ENCODE data around the gene CLCNKB.
A peak's percentile ranks its signal among the peaks of the same experiment; 100 is the strongest.
"Not testable (repeated sequence)": the region's sequence is repeated elsewhere in the genome, so short reads cannot be mapped to it uniquely, and the experiment has no call there.

The CLCNKB gene

GRCh38 chr1:16048573-16049189 is 5.1 kb downstream of the CLCNKB start:
- peak in 1 of 2 donors; percentile 57 for DNase-seq (ENCODE audit: low read depth in 2 of 2)
- H3K4me3 ChIP-seq (replicated peaks in 1 of 2; ENCODE audit: low read depth in 2 of 2, low read length in 2 of 2): peak overlapping the region; percentile 24 to 35
- TF ChIP-seq CTCF (IDR thresholded peaks at IDR 0.05; ENCODE audit: low read depth, low read length): no peak

- TF ChIP-seq CTCF (IDR thresholded peaks at IDR 0.05; ENCODE audit: low read depth, low read length): no peak
- DNase-seq (ENCODE audit: low read depth in 2 of 2): no peak
- H3K4me3 ChIP-seq (replicated peaks in 1 of 2; ENCODE audit: low read depth in 2 of 2, low read length in 2 of 2): no peak overlapping the region
Observed at GRCh38 chr1:16050328-16050727, 6.7 kb downstream of the CLCNKB start.

GRCh38 chr1:16051039-16051438 is 7.5 kb downstream of the CLCNKB start:
- DNase-seq (ENCODE audit: low read depth in 2 of 2): no peak
- no peak overlapping the region for H3K4me3 ChIP-seq (replicated peaks in 1 of 2; ENCODE audit: low read depth in 2 of 2, low read length in 2 of 2)
- TF ChIP-seq CTCF (IDR thresholded peaks at IDR 0.05; ENCODE audit: low read depth, low read length): no peak

GRCh38 chr1:16051949-16052348 is 8.4 kb downstream of the CLCNKB start:
- H3K4me3 ChIP-seq (replicated peaks in 1 of 2; ENCODE audit: low read depth in 2 of 2, low read length in 2 of 2); DNase-seq (ENCODE audit: low read depth in 2 of 2): not testable (repeated sequence)

- DNase-seq (ENCODE audit: low read depth in 2 of 2): no peak
- no peak overlapping the region for H3K4me3 ChIP-seq (replicated peaks in 1 of 2; ENCODE audit: low read depth in 2 of 2, low read length in 2 of 2)
- TF ChIP-seq CTCF (IDR thresholded peaks at IDR 0.05; ENCODE audit: low read depth, low read length): no peak
Observed at GRCh38 chr1:16053781-16054502, 10.4 kb downstream of the CLCNKB start.

GRCh38 chr1:16054598-16055540 is 11.3 kb downstream of the CLCNKB start:
- TF ChIP-seq CTCF (IDR thresholded peaks at IDR 0.05; ENCODE audit: low read depth, low read length): no peak
- no peak overlapping the region for H3K4me3 ChIP-seq (replicated peaks in 1 of 2; ENCODE audit: low read depth in 2 of 2, low read length in 2 of 2)
- DNase-seq (ENCODE audit: low read depth in 2 of 2): no peak
